ENCODE measurements around the gene TRMT44. TPM values are rescaled to one million over a fixed set of nuclear protein-coding genes. Genes with fewer than 3 reads are reported as not detected.

Gene TRMT44
- total RNA-seq, 1 donor = 21.7 TPM

DNA sequence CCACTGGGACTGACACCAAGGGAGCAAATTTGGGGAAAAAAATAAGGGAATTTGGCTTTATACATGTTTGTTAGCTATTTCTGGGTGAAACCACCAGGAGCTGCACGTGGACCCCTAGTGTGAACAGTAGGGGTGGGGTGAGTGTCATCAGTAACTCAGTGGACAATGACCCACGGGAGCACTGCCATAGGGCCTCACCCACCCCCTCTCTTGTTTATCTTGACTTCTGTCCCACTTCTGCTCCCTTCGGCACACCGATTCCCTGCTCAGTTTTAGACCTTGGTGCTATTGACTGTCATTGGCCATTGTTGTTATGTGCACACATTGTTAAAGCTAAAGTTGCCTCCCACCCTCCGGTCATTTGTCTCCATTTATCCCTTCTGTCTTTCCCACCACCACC, 9.0 kb upstream of the TRMT44 start:
- Histone ChIP-seq H3K36me3 (ENCODE audit: insufficient read depth, low read length) (peaks cover 3% of the 10 kb centered on the region), H3K79me2 (ENCODE audit: insufficient read depth, low read length) (peaks cover 19% of the 10 kb centered on the region), H3K4me2 (ENCODE audit: insufficient read depth, low read length) (no peak overlapping the region)

GRCh38 chr4:8433136-8433535, 7.4 kb upstream of the TRMT44 start:
- H3K27me3 ChIP-seq (ENCODE audit: insufficient read depth, low read length) = no peaks in the 10 kb centered on the region
- no peak overlapping the region for H3K4me3 ChIP-seq (ENCODE audit: insufficient read depth, low read length)
- peaks cover 3% of the 10 kb centered on the region for H3K36me3 ChIP-seq (ENCODE audit: insufficient read depth, low read length)
- no peak overlapping the region for H2AFZ ChIP-seq (ENCODE audit: low read length)
- H4K20me1 ChIP-seq (ENCODE audit: insufficient read depth, low read length) = no peaks in the 10 kb centered on the region
- peaks cover 3% of the 10 kb centered on the region for H3K4me1 ChIP-seq (ENCODE audit: insufficient read depth, low read length)
- TF ChIP-seq, protein P1, sequence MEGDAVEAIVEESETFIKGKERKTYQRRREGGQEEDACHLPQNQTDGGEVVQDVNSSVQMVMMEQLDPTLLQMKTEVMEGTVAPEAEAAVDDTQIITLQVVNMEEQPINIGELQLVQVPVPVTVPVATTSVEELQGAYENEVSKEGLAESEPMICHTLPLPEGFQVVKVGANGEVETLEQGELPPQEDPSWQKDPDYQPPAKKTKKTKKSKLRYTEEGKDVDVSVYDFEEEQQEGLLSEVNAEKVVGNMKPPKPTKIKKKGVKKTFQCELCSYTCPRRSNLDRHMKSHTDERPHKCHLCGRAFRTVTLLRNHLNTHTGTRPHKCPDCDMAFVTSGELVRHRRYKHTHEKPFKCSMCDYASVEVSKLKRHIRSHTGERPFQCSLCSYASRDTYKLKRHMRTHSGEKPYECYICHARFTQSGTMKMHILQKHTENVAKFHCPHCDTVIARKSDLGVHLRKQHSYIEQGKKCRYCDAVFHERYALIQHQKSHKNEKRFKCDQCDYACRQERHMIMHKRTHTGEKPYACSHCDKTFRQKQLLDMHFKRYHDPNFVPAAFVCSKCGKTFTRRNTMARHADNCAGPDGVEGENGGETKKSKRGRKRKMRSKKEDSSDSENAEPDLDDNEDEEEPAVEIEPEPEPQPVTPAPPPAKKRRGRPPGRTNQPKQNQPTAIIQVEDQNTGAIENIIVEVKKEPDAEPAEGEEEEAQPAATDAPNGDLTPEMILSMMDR (IDR thresholded peaks at IDR 0.05; ENCODE audit: extremely low read depth, low read depth, low read length) = no peak
- no peak for DNase-seq (ENCODE audit: insufficient read length, low spot score, missing footprints)
- no peak overlapping the region for H3K27ac ChIP-seq (ENCODE audit: low read depth, low read length)
- H3K9me3 ChIP-seq (ENCODE audit: low read depth, low read length) = no peaks in the 10 kb centered on the region
- H3K4me2 ChIP-seq (ENCODE audit: insufficient read depth, low read length) = no peak overlapping the region
- peaks cover 14% of the 10 kb centered on the region for H3K79me2 ChIP-seq (ENCODE audit: insufficient read depth, low read length)

More for the DNA sequence above, 9.0 kb upstream of the TRMT44 start:
- H3K4me3 ChIP-seq (ENCODE audit: insufficient read depth, low read length) = no peak overlapping the region
- H3K27me3 ChIP-seq (ENCODE audit: insufficient read depth, low read length) = no peaks in the 10 kb centered on the region
- H3K27ac ChIP-seq (ENCODE audit: low read depth, low read length) = no peak overlapping the region
- no peak overlapping the region for H2AFZ ChIP-seq (ENCODE audit: low read length)
- TF ChIP-seq, protein P1 (IDR thresholded peaks at IDR 0.05; ENCODE audit: extremely low read depth, low read depth, low read length) = no peak
- H3K9me3 ChIP-seq (ENCODE audit: low read depth, low read length) = no peaks in the 10 kb centered on the region
- DNase-seq (ENCODE audit: insufficient read length, low spot score, missing footprints) = no peak
- H3K4me1 ChIP-seq (ENCODE audit: insufficient read depth, low read length) = peaks cover 9% of the 10 kb centered on the region
- H4K20me1 ChIP-seq (ENCODE audit: insufficient read depth, low read length) = peaks cover 3% of the 10 kb centered on the region

DNA sequence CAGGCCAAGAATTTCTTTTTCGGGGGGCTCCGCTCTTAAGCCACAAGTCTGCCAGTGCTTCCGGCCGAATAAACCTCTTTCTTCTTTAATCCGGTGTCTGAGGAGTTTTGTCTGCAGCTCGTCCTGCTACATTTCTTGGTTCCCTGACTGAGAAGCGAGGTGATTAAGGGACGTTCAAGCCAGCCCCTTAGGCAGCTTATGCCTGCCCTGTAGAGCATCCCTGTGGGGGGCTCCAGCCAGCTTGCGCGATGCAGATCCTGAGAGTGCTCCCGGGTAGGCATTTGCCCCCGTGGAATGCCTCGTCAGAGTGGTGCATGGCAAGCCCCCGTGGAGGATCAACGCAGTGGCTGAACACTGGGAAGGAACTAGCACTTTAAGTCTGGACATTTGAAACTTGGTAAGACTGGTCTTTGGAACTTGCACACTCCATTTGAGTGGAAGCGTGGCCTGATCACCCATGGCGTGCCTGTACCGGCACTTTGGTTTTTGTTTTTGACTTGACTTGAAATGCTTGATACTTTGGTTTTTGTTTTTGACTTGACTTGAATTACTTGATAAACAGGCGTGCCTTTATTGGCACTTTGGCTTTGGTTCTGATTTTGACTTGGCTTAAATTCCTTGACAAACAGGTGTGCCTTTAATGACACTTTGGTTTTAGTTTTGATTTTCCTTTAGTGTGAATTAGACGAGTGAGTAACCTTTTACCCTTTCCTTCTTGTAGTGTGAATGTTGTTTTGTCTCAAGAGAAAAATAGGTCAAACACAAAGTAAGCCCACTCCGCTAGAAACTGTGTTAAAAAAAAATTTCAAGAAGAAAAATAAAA, 6.1 kb upstream of the TRMT44 start:
- no peak overlapping the region for H3K4me2 ChIP-seq (ENCODE audit: insufficient read depth, low read length)
- no peaks in the 10 kb centered on the region for H4K20me1 ChIP-seq (ENCODE audit: insufficient read depth, low read length)
- H2AFZ ChIP-seq (ENCODE audit: low read length) = no peak overlapping the region
- no peak overlapping the region for H3K27ac ChIP-seq (ENCODE audit: low read depth, low read length)
- TF ChIP-seq, protein P1 (IDR thresholded peaks at IDR 0.05; ENCODE audit: extremely low read depth, low read depth, low read length) = no peak
- H3K27me3 ChIP-seq (ENCODE audit: insufficient read depth, low read length) = no peaks in the 10 kb centered on the region
- no peak for DNase-seq (ENCODE audit: insufficient read length, low spot score, missing footprints)
- peaks cover 7% of the 10 kb centered on the region for H3K4me1 ChIP-seq (ENCODE audit: insufficient read depth, low read length)
- H3K79me2 ChIP-seq (ENCODE audit: insufficient read depth, low read length) = peaks cover 23% of the 10 kb centered on the region
- H3K36me3 ChIP-seq (ENCODE audit: insufficient read depth, low read length) = peaks cover 3% of the 10 kb centered on the region
- H3K4me3 ChIP-seq (ENCODE audit: insufficient read depth, low read length) = no peak overlapping the region
- no peaks in the 10 kb centered on the region for H3K9me3 ChIP-seq (ENCODE audit: low read depth, low read length)

- TF ChIP-seq, protein P1 (IDR thresholded peaks at IDR 0.05; ENCODE audit: extremely low read depth, low read depth, low read length) = no peak
- peaks cover 28% of the 10 kb centered on the region for H3K79me2 ChIP-seq (ENCODE audit: insufficient read depth, low read length)
- peaks cover 13% of the 10 kb centered on the region for H3K4me1 ChIP-seq (ENCODE audit: insufficient read depth, low read length)
- H4K20me1 ChIP-seq (ENCODE audit: insufficient read depth, low read length) = no peaks in the 10 kb centered on the region
- peak overlapping the region; percentile 59 for H2AFZ ChIP-seq (ENCODE audit: low read length)
- no peaks in the 10 kb centered on the region for H3K27me3 ChIP-seq (ENCODE audit: insufficient read depth, low read length)
- peaks cover 3% of the 10 kb centered on the region for H3K36me3 ChIP-seq (ENCODE audit: insufficient read depth, low read length)
- DNase-seq (ENCODE audit: insufficient read length, low spot score, missing footprints) = no peak
- H3K4me2 ChIP-seq (ENCODE audit: insufficient read depth, low read length) = peak overlapping the region; percentile 68
- no peak overlapping the region for H3K27ac ChIP-seq (ENCODE audit: low read depth, low read length)
- H3K4me3 ChIP-seq (ENCODE audit: insufficient read depth, low read length) = peak overlapping the region; percentile 28
- H3K9me3 ChIP-seq (ENCODE audit: low read depth, low read length) = no peaks in the 10 kb centered on the region
Observed at GRCh38 chr4:8435656-8436121, 4.9 kb upstream of the TRMT44 start.
